Activated T-helper 17 cell treated with anti-CD3 and anti-CD28 coated beads, Interleukin-2, amount 50 U/mL, for 72 hours (primary cell): ENCODE data around the gene FAM43B. TPM values are rescaled to one million over a fixed set of nuclear protein-coding genes. Genes with fewer than 3 reads are reported as not detected.
"Not testable (repeated sequence)": the region's sequence is repeated elsewhere in the genome, so short reads cannot be mapped to it uniquely, and the experiment has no call there.

Experiments
- ATAC-seq: fragments of 150-1000 bp; cut with Tn5 transposase; replicated peaks from 2 replicates; pipeline ENCODE4 v1.10.0; 2021; ENCODE audit warnings: mild to moderate bottlenecking, moderate library complexity
- H3K27ac Mint-ChIP-seq: one replicate; pipeline ENCODE4 v1.8.0; 2022; ENCODE audit warnings: mixed read lengths
- H3K27me3 Mint-ChIP-seq: one replicate; pipeline ENCODE4 v1.8.0; 2022; ENCODE audit warnings: mixed read lengths
- H3K36me3 Mint-ChIP-seq: one replicate; pipeline ENCODE4 v1.8.0; 2022; ENCODE audit warnings: low read depth, mild to moderate bottlenecking, mixed read lengths
- H3K4me1 Mint-ChIP-seq: one replicate; pipeline ENCODE4 v1.8.0; 2022; ENCODE audit warnings: mixed read lengths
- H3K4me3 Mint-ChIP-seq: one replicate; pipeline ENCODE4 v1.8.0; 2022; ENCODE audit warnings: mild to moderate bottlenecking, mixed read lengths
- H3K9me3 Mint-ChIP-seq: one replicate; pipeline ENCODE4 v1.8.0; 2022; ENCODE audit warnings: mixed read lengths
- total RNA-seq, 2 donors: library from RNA; stranded (reverse); gene quantifications; one replicate each; pipeline ENCODE4 v1.2.3, GENCODE V29; 2022

FAM43B gene, protein sequence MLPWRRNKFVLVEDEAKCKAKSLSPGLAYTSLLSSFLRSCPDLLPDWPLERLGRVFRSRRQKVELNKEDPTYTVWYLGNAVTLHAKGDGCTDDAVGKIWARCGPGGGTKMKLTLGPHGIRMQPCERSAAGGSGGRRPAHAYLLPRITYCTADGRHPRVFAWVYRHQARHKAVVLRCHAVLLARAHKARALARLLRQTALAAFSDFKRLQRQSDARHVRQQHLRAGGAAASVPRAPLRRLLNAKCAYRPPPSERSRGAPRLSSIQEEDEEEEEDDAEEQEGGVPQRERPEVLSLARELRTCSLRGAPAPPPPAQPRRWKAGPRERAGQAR
- not detected for total RNA-seq

DNA sequence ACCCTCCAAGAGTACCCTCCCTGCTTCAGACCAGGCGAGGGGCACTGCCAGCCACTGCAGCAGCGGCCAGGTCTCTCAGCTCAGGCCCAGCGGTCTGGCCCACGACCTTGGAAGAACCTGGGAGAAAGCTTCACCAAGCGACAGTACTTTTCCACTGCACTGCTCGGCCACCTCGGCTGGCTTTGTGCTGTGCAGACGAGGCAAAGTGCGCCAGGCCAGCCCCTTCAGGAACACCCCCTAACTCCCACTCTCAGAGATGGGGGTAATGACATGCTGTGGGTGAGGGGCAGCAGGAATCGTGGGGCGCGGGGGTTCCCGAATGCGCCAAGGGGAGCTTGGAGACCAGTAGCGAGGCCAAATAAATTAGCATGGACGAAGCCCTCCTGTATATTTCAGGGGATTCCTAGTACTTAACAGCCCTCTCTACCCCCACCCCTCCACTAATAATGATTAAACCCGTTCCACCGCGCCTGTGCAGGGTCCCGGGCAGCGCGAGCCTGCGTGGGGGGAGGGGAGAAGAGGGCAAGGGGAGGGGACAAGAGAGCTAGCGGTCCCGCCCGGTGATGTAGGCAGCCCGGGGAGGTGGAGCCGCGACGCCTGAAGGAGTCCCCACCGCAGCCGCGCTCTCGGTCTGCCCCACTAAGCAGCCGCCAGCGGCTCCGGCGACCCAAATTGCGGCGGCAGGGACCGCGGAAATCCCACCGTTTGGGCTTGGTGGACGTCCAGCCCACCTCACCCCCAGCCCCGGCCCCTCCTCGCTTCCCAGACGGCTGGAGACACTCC lies at the start of gene FAM43B:
Gene FAM43B, plus strand, starts transcription at position 629 of the 783 bp plus-strand sequence. CDS start 401 bp downstream, outside the sequence.
- Mint-ChIP-seq H3K9me3 (no peaks in the 10 kb centered on the region), H3K4me3 (no peak within 1 kb of the TSS), H3K27ac (no peak within 1 kb of the TSS), H3K27me3 (peaks cover 19% of the 10 kb centered on the region), H3K4me1 (no peaks in the 10 kb centered on the region), H3K36me3 (no peaks in the 10 kb centered on the region)
- no peak for ATAC-seq

DNA sequence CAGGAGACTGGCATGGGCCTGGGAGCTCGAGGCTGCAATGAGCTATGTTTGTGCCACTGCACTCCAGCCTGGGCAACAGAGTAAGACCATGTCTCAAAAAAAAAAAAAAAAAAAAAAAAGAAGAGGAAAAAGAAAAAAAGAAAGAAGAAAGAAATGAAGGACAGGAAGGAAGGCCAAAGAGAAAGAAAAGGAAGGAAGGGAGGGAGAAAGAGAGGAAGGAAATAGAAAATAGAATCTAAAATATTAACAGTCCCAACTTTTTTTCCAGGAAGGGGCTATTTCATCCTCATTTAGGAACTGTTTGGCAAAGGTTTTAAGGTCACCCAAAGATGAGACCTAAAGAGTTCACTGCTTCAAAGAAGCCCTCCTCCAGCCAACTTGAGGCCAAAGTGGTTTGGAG lies 46.9 kb upstream of the FAM43B start:
- H3K27ac Mint-ChIP-seq: no peak overlapping the region
- peaks cover 46% of the 10 kb centered on the region for H3K36me3 Mint-ChIP-seq
- no peaks in the 10 kb centered on the region for H3K27me3 Mint-ChIP-seq
- H3K9me3 Mint-ChIP-seq: no peaks in the 10 kb centered on the region
- ATAC-seq: no peak
- H3K4me1 Mint-ChIP-seq: peaks cover 10% of the 10 kb centered on the region
- H3K4me3 Mint-ChIP-seq: no peak overlapping the region

- ATAC-seq: peak; percentile 21
- H3K9me3 Mint-ChIP-seq: no peaks in the 10 kb centered on the region
- H3K27ac Mint-ChIP-seq: peak overlapping the region; percentile 74
- peaks cover 10% of the 10 kb centered on the region for H3K4me1 Mint-ChIP-seq
- H3K4me3 Mint-ChIP-seq: peak overlapping the region; percentile 82
- H3K27me3 Mint-ChIP-seq: no peaks in the 10 kb centered on the region
- peaks cover 29% of the 10 kb centered on the region for H3K36me3 Mint-ChIP-seq
These were observed 45.2 kb upstream of the FAM43B start for GRCh38 chr1:20507248-20507563.

DNA sequence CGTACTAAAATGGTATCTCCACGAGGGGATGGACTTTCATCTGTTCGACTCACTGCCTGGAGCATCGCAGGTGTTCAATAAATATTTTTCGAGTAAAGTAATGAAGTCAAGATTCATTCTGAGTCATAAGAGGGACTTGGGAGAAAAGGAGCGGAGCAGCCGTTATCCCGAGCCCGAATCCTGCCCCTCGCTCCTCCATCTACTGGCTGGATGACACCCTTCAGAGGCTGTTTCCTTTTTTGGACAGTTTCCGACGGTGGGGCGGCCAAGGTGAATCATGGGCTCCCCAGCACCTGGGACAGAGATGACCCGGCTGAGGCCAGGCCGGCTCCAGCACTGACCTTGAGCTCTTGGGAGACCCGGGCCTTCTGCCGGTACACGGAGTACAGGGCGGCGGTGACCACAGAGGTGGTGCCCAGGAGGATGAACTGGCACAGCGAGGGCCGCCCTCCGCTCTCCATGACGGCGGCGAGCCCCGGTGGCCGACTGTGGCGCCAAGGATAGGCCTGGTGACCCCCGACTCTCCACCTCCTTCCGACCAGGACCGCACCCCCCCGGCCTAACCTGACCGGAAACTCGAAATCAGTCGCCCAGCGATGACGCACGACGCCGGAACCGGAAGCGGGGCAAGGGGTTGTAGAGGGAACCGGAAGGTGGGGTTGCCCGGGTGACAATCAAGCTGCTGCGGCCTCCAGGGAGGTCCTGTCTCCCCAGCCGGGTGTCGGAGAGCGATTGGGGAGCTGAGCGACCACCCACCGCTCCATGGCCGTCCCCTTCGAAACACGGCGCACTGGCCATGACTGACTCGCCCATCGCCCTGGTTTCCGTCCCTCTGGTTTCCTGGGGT lies 44.6 kb upstream of the FAM43B start, which contains the start of gene MUL1:
Gene MUL1, minus strand, starts transcription at position 588 of the 847 bp plus-strand sequence. Its CDS starts 127 bp downstream, at position 461.
- Mint-ChIP-seq H3K36me3 (peaks cover 24% of the 10 kb centered on the region), H3K4me1 (peaks cover 10% of the 10 kb centered on the region), H3K27me3 (peaks cover under 1% of the 10 kb centered on the region), H3K4me3 (peak within 1 kb of the TSS; percentile 82), H3K27ac (peak within 1 kb of the TSS; percentile 74), H3K9me3 (no peaks in the 10 kb centered on the region)
- peak; percentile 99 for ATAC-seq

- H3K9me3 Mint-ChIP-seq: no peaks in the 10 kb centered on the region
- no peak for ATAC-seq
- H3K27me3 Mint-ChIP-seq: peaks cover 6% of the 10 kb centered on the region
- peak overlapping the region; percentile 82 for H3K4me3 Mint-ChIP-seq
- H3K4me1 Mint-ChIP-seq: peaks cover 10% of the 10 kb centered on the region
- H3K36me3 Mint-ChIP-seq: peaks cover 18% of the 10 kb centered on the region
- H3K27ac Mint-ChIP-seq: peak overlapping the region; percentile 74
These were observed 44.0 kb upstream of the FAM43B start for GRCh38 chr1:20508411-20508771.

DNA sequence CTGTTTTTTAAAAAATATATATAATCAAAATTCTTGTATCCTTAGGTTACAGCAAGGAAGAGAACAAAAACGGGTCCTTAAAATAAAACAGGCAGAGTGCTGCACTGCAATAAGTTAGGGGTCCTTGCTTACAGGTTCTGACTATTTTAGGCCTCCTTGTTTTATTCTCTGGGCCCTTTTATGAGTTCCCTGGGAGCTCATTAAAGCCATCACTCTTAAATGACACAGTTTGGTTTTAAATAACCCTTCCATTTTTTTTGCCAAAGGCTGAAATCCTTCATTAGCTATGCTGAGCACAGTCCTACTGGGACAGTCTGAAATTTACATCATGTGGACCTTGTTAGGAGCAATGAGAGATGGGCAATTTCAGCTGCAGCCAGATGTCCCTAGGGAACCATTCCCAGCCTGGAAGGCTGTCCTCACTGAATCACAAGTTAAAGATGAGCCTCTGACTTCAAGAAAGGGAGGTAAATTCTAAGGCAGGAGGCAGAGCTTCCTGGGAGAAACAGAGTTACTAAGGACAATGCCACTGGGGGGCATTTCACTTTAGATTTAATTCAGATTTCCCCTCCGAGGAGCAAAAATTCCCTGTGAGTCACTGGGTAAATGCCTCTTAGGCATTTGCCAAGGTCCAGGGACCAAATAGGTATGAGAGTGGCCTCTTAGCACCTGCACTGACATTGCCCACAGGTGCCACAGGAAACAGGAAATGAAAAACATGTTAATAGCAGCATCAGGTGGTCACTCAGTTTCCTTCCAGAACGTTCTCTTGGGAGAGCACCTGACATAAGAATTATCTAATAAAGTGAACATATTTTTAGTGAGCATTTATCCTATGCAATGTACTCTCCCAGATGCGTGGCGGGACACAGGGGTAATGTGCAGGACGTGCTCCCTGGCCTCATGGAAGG lies 40.6 kb upstream of the FAM43B start:
- H3K36me3 Mint-ChIP-seq: peaks cover 10% of the 10 kb centered on the region
- ATAC-seq: no peak
- H3K9me3 Mint-ChIP-seq: no peaks in the 10 kb centered on the region
- H3K27me3 Mint-ChIP-seq: peaks cover 11% of the 10 kb centered on the region
- peaks cover 5% of the 10 kb centered on the region for H3K4me1 Mint-ChIP-seq
- H3K4me3 Mint-ChIP-seq: no peak overlapping the region
- H3K27ac Mint-ChIP-seq: no peak overlapping the region

DNA sequence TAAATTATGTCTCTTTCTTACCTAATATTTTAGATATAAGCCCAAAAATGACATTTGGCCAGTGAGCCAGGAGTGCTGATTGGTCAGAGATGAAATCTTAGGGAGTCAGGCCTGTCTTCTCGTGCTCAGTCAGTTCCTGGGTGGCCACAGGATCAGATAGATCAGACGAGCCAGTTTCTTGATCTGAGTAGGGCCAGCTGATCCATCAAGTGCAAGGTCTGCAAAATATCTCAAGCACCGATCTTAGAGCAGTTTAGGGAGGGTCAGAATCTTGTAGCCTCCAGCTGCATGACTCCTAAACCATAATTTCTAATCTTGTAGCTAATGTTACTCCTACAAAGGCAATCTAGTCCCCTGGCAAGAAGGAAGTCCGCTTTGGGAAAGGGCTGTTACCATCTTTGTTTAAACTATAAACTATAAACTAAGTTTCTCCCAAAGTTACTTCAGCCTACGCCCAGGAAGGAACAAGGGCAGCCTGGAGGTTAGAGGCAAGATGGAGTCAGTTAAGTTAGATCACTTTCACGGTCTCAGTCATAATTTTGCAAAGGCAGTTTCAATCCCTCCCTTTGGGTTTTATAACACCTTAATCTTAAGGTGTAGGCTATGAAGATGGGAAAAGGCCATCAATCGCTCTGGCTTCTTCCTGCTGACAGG lies 32.6 kb upstream of the FAM43B start:
- not testable (repeated sequence) for H3K4me3 Mint-ChIP-seq, H3K27me3 Mint-ChIP-seq, H3K4me1 Mint-ChIP-seq, H3K9me3 Mint-ChIP-seq, H3K36me3 Mint-ChIP-seq, H3K27ac Mint-ChIP-seq, ATAC-seq

DNA sequence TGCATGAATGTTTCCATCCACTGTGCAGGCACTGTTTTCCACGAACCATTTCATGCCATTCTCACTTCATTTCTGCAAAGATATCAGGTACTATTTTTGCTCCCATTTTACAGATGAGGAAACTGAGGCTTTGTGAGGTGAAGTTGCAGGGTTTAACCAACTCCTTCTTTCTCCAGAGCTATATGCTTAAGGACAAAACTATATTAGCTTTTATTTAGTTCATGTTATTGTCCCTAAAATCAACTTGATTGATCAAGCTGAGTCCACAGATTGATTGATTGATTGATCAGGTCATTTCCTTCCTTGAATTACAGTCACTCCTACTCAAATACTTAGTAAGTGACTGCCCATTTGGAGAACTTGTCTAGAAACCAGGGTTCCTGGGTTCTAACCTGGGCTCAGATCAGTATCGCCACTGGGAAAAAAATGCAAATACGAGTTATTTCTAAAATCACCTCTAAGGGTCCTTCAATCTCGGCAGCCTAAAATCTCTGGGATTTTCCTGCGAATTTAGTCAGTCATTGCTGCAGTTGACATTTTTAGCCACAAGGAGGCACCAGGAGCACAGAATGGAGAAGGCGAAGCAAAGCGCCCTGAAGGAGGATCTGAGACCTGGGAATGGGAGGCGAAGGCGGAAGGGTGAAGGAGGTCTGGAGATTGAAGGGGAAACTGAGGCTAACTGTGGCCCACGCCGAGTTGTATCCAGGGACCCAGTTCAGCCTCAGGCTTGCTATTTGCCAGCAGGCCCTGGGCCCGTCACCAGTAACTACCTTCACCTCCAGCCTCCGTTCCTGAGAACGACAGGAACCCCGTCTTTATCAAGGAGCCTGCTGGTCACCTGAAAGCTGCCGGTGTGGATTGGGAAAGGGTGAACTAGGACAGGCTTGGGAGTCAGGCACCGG lies 30.2 kb upstream of the FAM43B start:
- Mint-ChIP-seq H3K4me3 (no peak overlapping the region), H3K4me1 (no peaks in the 10 kb centered on the region), H3K27me3 (peaks cover 12% of the 10 kb centered on the region), H3K27ac (no peak overlapping the region), H3K9me3 (no peaks in the 10 kb centered on the region), H3K36me3 (no peaks in the 10 kb centered on the region)
- ATAC-seq: peak; percentile 51

DNA sequence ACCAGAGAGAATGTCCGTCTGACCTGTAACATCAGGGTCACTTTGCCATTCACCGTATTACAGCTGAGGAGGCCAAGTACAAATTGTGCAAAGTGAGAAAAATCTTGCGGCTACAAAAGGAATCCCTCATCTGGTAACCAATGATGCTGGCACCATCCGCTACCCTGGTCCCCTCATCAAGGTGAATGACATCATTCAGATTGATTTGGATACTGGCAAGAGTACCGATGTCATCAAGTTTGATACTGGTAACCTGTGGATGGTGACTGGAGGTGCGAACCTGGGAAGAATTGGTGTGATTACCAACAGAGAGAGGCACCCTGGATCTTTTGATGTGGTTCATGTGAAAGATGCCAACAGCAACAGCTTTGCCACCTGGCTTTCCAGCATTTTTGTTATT lies 26.1 kb upstream of the FAM43B start:
- Mint-ChIP-seq H3K4me1 (no peaks in the 10 kb centered on the region), H3K36me3 (no peaks in the 10 kb centered on the region), H3K27ac (no peak overlapping the region), H3K9me3 (no peaks in the 10 kb centered on the region), H3K27me3 (peaks cover 37% of the 10 kb centered on the region), H3K4me3 (no peak overlapping the region)
- no peak for ATAC-seq

DNA sequence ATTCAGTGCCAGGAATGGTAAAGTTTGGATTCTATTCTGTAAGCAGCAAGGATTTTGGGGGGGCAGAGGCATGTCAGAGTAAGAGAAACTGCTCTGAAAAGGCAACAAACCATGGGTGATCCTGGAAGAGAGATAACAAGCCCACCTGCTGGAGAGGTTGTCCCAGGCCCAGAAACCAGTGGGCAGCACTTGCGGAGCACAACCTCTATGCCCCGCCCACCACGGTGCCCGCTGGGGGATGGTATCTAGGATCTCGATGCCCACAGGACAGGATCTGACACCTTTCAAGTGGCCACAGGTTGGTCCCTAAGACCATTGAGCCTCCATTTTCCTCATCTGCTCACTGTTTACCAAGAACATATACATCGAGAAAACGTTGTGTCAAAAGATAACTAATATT lies 24.2 kb upstream of the FAM43B start:
- no peaks in the 10 kb centered on the region for H3K9me3 Mint-ChIP-seq
- no peaks in the 10 kb centered on the region for H3K4me1 Mint-ChIP-seq
- peaks cover 41% of the 10 kb centered on the region for H3K27me3 Mint-ChIP-seq
- no peaks in the 10 kb centered on the region for H3K36me3 Mint-ChIP-seq
- ATAC-seq: no peak
- no peak overlapping the region for H3K4me3 Mint-ChIP-seq
- no peak overlapping the region for H3K27ac Mint-ChIP-seq

GRCh38 chr1:20530306-20530705 lies 22.1 kb upstream of the FAM43B start:
- H3K36me3 Mint-ChIP-seq: no peaks in the 10 kb centered on the region
- ATAC-seq: no peak
- no peaks in the 10 kb centered on the region for H3K4me1 Mint-ChIP-seq
- no peak overlapping the region for H3K4me3 Mint-ChIP-seq
- H3K27me3 Mint-ChIP-seq: peaks cover 52% of the 10 kb centered on the region
- no peak overlapping the region for H3K27ac Mint-ChIP-seq
- H3K9me3 Mint-ChIP-seq: no peaks in the 10 kb centered on the region

DNA sequence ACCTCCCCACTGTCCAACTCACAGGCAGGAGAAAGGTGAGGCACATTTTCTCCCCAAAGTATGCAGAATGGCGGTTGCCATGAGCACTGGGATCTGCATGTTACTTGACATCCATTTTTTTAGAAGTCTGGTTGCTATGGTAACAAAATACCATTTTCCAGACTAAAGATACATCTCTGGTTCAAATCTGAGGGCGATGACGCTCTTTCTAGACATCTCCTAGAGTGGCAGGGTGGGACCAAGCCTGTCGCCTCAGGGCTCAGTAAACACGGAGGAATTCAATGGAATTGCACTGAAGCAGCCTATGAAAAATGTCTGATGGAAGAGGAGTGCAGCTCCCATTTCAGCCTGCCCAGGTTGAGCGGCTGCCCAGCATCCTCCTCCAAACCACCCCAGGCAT lies 21.5 kb upstream of the FAM43B start:
- Mint-ChIP-seq H3K27ac (no peak overlapping the region), H3K27me3 (peaks cover 57% of the 10 kb centered on the region), H3K36me3 (no peaks in the 10 kb centered on the region), H3K9me3 (no peaks in the 10 kb centered on the region), H3K4me1 (no peaks in the 10 kb centered on the region), H3K4me3 (no peak overlapping the region)
- no peak for ATAC-seq

- peaks cover 50% of the 10 kb centered on the region for H3K27me3 Mint-ChIP-seq
- no peaks in the 10 kb centered on the region for H3K4me1 Mint-ChIP-seq
These were observed 18.7 kb upstream of the FAM43B start for GRCh38 chr1:20533635-20534034.

More at GRCh38 chr1:20533635-20534034, 18.7 kb upstream of the FAM43B start:
- Mint-ChIP-seq H3K27ac (no peak overlapping the region), H3K9me3 (no peaks in the 10 kb centered on the region), H3K36me3 (no peaks in the 10 kb centered on the region), H3K4me3 (no peak overlapping the region)
- ATAC-seq: no peak
